Smooth muscle cell (in vitro differentiated cells): Measurements from ENCODE around the gene HSD17B13. TPM values are rescaled to one million over a fixed set of nuclear protein-coding genes. Genes with fewer than 3 reads are reported as not detected.
"Not testable (repeated sequence)": the region's sequence is repeated elsewhere in the genome, so short reads cannot be mapped to it uniquely, and the experiment has no call there.

Experiments
- DNase-seq: peaks from one replicate; lab custom pipeline; 2025; ENCODE audit not compliant: unreplicated experiment; lab: John Stamatoyannopoulos, UW
- H2AFZ ChIP-seq: fragments of 200-600 bp; sonication (generic); 2 replicates; pipeline ENCODE4 v1.6.0; 2016; ENCODE audit warnings: antibody characterized with exemption, low read depth, mild to moderate bottlenecking
- H3F3A ChIP-seq: fragments of 200-600 bp; sonication (generic); 2 replicates; pipeline ENCODE4 v1.6.0; 2017; ENCODE audit warnings: antibody characterized with exemption, low read depth
- H3K27ac ChIP-seq: fragments of 200-600 bp; sonication (generic); 2 replicates; pipeline ENCODE4 v1.5.1; 2016; ENCODE audit warnings: low read depth, mild to moderate bottlenecking
- H3K27me3 ChIP-seq: fragments of 200-600 bp; sonication (generic); 2 replicates; pipeline ENCODE4 v1.6.1; 2016; ENCODE audit warnings: low read depth, mild to moderate bottlenecking
- H3K36me3 ChIP-seq: fragments of 200-600 bp; sonication (generic); 2 replicates; pipeline ENCODE4 v1.5.1; 2016; ENCODE audit warnings: low read depth
- H3K4me1 ChIP-seq: fragments of 200-600 bp; sonication (generic); 2 replicates; pipeline ENCODE4 v1.5.1; 2016; ENCODE audit warnings: low read depth
- H3K4me2 ChIP-seq: fragments of 200-600 bp; sonication (generic); 2 replicates; pipeline ENCODE4 v1.6.0; 2016; ENCODE audit warnings: mild to moderate bottlenecking
- H3K4me3 ChIP-seq: fragments of 200-600 bp; sonication (generic); 2 replicates; pipeline ENCODE4 v1.5.1; 2016; ENCODE audit warnings: mild to moderate bottlenecking
- H3K79me2 ChIP-seq: fragments of 200-600 bp; sonication (generic); 2 replicates; pipeline ENCODE4 v1.6.0; 2016; ENCODE audit warnings: low read depth, mild to moderate bottlenecking
- H3K9ac ChIP-seq: fragments of 200-600 bp; sonication (generic); 2 replicates; pipeline ENCODE4 v1.6.0; 2016; ENCODE audit warnings: low read depth
- H3K9me3 ChIP-seq: fragments of 200-600 bp; sonication (generic); replicated peaks from 2 replicates; pipeline ENCODE4 v1.5.1; 2016; ENCODE audit warnings: low read depth
- H4K20me1 ChIP-seq: fragments of 200-600 bp; sonication (generic); 2 replicates; pipeline ENCODE4 v1.6.0; 2016; ENCODE audit warnings: low read depth
- WGBS: methylation state at CpG from one replicate; pipeline ENCODE4 v1.1.7; 2016; ENCODE audit warnings: low lambda C conversion rate; 5-methylcytosine and 5-hydroxymethylcytosine counted together
- polyA plus RNA-seq: library from polyadenylated mRNA; unstranded; fragments of >200 nt; fragmentation: Nextera tagmentation; extraction: Ambion mirVana; gene quantifications from 2 replicates; pipeline ENCODE4 v1.2.1, GENCODE V29; 2016
- total RNA-seq: library from RNA; depleted of rRNA; stranded (reverse); fragments of >200 nt; gene quantifications from 2 replicates; pipeline ENCODE4 v1.2.3, GENCODE V29; 2014
- TF ChIP-seq, protein P1 (sequence below): fragments of 200-600 bp; sonication (generic); IDR thresholded peaks from 2 replicates; pipeline ENCODE4 v1.5.1; 2017; ENCODE audit warnings: borderline replicate concordance, mild to moderate bottlenecking, antibody characterized with exemption; ENCODE audit not compliant: insufficient read depth, poor library complexity, severe bottlenecking

The HSD17B13 gene
- total and polyA plus RNA-seq, 2 experiments from 2014 or later = not detected

DNA sequence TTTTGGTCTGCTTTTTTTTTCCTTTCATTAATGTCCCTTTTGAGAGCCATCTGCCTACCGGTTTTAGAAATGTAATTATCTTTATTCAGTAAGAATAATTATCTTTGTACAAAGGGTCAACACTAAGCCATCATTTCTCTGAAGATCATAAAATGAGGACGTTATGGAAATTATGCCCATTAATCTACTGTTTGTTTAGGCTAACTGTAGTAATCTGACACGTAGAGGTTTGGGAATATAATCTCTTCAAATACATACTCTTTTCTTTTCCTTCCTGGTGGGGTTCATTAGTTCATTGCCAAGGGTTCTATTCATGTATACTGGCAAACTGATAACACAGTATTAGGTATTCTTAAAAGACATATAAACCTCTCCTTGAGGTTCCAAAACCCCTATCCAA is 3.8 kb upstream of the HSD17B13 start:
- H2AFZ ChIP-seq = no peak overlapping the region
- H3K27ac ChIP-seq = no peak overlapping the region
- H3K9me3 ChIP-seq = no peaks in the 10 kb centered on the region
- no peaks in the 10 kb centered on the region for H3K4me1 ChIP-seq
- WGBS = 89% methylated on average over 3 of the region's 3 CpGs
- no peaks in the 10 kb centered on the region for H3K36me3 ChIP-seq
- no peaks in the 10 kb centered on the region for H3K79me2 ChIP-seq
- no peaks in the 10 kb centered on the region for H3F3A ChIP-seq
- H3K9ac ChIP-seq = no peak overlapping the region
- no peak overlapping the region for H3K4me2 ChIP-seq
- no peaks in the 10 kb centered on the region for H4K20me1 ChIP-seq
- TF ChIP-seq, protein P1, sequence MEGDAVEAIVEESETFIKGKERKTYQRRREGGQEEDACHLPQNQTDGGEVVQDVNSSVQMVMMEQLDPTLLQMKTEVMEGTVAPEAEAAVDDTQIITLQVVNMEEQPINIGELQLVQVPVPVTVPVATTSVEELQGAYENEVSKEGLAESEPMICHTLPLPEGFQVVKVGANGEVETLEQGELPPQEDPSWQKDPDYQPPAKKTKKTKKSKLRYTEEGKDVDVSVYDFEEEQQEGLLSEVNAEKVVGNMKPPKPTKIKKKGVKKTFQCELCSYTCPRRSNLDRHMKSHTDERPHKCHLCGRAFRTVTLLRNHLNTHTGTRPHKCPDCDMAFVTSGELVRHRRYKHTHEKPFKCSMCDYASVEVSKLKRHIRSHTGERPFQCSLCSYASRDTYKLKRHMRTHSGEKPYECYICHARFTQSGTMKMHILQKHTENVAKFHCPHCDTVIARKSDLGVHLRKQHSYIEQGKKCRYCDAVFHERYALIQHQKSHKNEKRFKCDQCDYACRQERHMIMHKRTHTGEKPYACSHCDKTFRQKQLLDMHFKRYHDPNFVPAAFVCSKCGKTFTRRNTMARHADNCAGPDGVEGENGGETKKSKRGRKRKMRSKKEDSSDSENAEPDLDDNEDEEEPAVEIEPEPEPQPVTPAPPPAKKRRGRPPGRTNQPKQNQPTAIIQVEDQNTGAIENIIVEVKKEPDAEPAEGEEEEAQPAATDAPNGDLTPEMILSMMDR = no peak
- H3K4me3 ChIP-seq = no peak overlapping the region
- no peak for DNase-seq
- H3K27me3 ChIP-seq = no peaks in the 10 kb centered on the region

DNA sequence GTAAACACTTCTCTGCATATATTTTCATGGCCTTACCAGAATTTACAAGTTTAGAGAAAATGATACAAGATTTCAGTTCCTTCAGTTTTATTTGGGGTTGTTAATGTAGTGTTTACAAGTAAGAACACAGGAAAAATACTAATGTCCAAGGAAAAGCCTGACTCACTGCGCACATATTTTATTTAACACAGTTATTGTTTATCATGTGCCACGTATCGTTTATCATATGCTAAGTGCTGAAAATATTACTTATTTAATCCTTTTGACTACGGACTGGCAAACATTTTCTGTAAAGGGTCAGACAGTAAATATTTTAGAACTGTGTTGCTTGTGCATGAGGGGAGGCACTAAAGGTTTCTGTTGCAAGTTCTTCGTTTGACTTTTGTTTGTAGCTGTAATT is 794 bp downstream of the HSD17B13 start:
- H3K4me1 ChIP-seq = no peaks in the 10 kb centered on the region
- TF ChIP-seq, protein P1 = no peak
- no peaks in the 10 kb centered on the region for H3K36me3 ChIP-seq
- no peak for DNase-seq
- no peak overlapping the region for H3K4me2 ChIP-seq
- WGBS = 77% methylated on average over 5 of the region's 5 CpGs
- no peaks in the 10 kb centered on the region for H3K27me3 ChIP-seq
- no peaks in the 10 kb centered on the region for H3F3A ChIP-seq
- H3K79me2 ChIP-seq = no peaks in the 10 kb centered on the region
- no peak overlapping the region for H3K4me3 ChIP-seq
- H4K20me1 ChIP-seq = no peaks in the 10 kb centered on the region
- no peak overlapping the region for H2AFZ ChIP-seq
- H3K9me3 ChIP-seq = no peaks in the 10 kb centered on the region
- H3K27ac ChIP-seq = no peak overlapping the region
- H3K9ac ChIP-seq = no peak overlapping the region

DNA sequence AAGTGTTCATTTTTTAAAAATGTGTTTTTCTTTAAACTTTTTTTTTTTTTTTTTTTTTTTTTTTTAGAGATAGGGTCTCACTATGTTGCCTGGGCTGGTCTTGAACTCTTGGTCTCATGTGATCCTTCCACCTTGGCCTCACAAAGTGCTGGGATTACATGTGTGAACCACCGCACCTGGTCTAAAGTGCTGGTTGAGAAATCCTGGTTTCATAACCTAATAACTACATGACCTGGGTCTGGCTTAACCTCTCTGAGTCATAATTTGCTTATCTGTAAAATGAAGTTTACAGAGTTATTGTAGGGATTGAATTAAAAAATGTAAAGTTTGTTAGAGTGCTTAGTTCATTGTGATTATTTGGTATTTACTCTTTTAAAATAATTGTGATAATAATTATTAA is 5.2 kb downstream of the HSD17B13 start:
- Histone ChIP-seq H3K27ac (no peak overlapping the region), H3K4me2 (no peak overlapping the region), H3K9me3 (no peaks in the 10 kb centered on the region), H3F3A (no peaks in the 10 kb centered on the region), H3K36me3 (no peaks in the 10 kb centered on the region), H2AFZ (no peak overlapping the region), H3K4me1 (no peaks in the 10 kb centered on the region), H3K9ac (no peak overlapping the region), H3K27me3 (no peaks in the 10 kb centered on the region), H3K4me3 (no peak overlapping the region), H4K20me1 (no peaks in the 10 kb centered on the region), H3K79me2 (no peaks in the 10 kb centered on the region)
- WGBS = 100% methylated on average over 1 of the region's 1 CpG
- no peak for DNase-seq
- TF ChIP-seq, protein P1 = no peak

DNA sequence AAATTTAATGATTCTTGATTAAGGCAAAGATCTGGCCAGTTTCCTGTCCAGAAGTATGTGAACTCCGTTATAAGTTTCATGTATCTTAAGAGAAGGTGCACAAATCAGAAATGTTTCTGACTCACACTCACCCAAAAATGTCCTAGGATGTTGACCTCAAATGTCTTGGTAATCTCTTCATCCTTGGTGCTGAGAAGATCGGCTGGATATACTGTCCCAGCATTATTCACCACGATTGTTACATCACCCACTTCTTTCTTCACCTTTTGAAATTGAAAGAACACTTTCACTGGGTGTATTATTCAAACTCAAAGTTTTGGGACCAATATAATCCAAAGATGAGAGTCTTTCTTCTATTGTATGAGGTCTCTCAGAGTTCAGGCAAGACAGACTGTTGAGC is 5.7 kb downstream of the HSD17B13 start:
- WGBS = 93% methylated on average over 3 of the region's 3 CpGs

DNA sequence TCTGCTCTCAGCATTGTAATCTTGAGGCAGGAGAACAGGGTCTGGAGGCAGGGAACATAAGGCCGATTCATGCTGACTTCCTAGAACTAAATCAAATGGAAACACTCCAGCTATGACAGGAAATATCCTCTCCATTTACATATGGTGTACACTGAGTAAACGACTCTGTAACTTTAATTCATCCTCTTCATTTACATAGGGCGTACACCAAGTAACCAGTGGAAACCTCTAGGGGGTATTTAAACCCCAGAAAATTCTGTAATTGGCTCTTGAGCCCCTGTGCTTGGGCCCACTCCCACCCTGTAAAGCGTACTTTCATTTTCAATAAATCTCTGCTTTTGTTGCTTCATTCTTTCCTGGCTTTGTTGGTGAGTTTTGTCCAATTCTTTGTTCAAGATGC is 7.7 kb downstream of the HSD17B13 start:
- not testable (repeated sequence) for H3K4me3 ChIP-seq, DNase-seq, H3K4me1 ChIP-seq, H3K9ac ChIP-seq, H3K27ac ChIP-seq, H3F3A ChIP-seq, H3K27me3 ChIP-seq, H2AFZ ChIP-seq, H3K79me2 ChIP-seq, H3K4me2 ChIP-seq, H3K9me3 ChIP-seq, H4K20me1 ChIP-seq, H3K36me3 ChIP-seq
- WGBS = 85% methylated on average over 4 of the region's 4 CpGs

More for the DNA sequence above, 5.7 kb downstream of the HSD17B13 start:
- Histone ChIP-seq H3F3A (no peaks in the 10 kb centered on the region), H3K36me3 (no peaks in the 10 kb centered on the region), H3K79me2 (no peaks in the 10 kb centered on the region), H3K4me1 (no peaks in the 10 kb centered on the region), H2AFZ (no peak overlapping the region), H3K4me2 (no peak overlapping the region), H3K27ac (no peak overlapping the region), H3K9me3 (no peaks in the 10 kb centered on the region), H3K4me3 (no peak overlapping the region), H4K20me1 (no peaks in the 10 kb centered on the region), H3K27me3 (no peaks in the 10 kb centered on the region), H3K9ac (no peak overlapping the region)
- TF ChIP-seq, protein P1 = no peak
- DNase-seq = no peak
